NCI-H2171 treated with DMSO at 0.1 percent for 48 hours (cell line): Measurements from ENCODE around the gene ADIRF.
"Not testable (repeated sequence)": the region's sequence is repeated elsewhere in the genome, so short reads cannot be mapped to it uniquely, and the experiment has no call there.

Experiments
- DNase-seq: peaks from one replicate; lab custom pipeline; 2025; lab: John Stamatoyannopoulos, UW

ADIRF gene

GRCh38 chr10:86946213-86947155, 21.8 kb upstream of the ADIRF start:
- DNase-seq: no peak

- DNase-seq: not testable (repeated sequence)
Measured at GRCh38 chr10:86947806-86948205, 20.5 kb upstream of the ADIRF start.

GRCh38 chr10:86950349-86950748, 17.9 kb upstream of the ADIRF start:
- no peak for DNase-seq

GRCh38 chr10:86951184-86951761, 17.0 kb upstream of the ADIRF start:
- DNase-seq: no peak

GRCh38 chr10:86952106-86952505, 16.2 kb upstream of the ADIRF start:
- DNase-seq: no peak

GRCh38 chr10:86952697-86953096, 15.6 kb upstream of the ADIRF start:
- not testable (repeated sequence) for DNase-seq

- no peak for DNase-seq
Measured at GRCh38 chr10:86953747-86954680, 14.3 kb upstream of the ADIRF start.

GRCh38 chr10:86954681-86955500, 13.4 kb upstream of the ADIRF start:
- no peak for DNase-seq

- DNase-seq: no peak
Measured at GRCh38 chr10:86955501-86956194, 12.6 kb upstream of the ADIRF start.

- no peak for DNase-seq
Measured at GRCh38 chr10:86956195-86956847, 12.0 kb upstream of the ADIRF start.

GRCh38 chr10:86956848-86957448, 11.3 kb upstream of the ADIRF start:
- DNase-seq: no peak

GRCh38 chr10:86957471-86958115, 10.7 kb upstream of the ADIRF start, which contains the start of gene MMRN2:
TSS of gene MMRN2 (minus strand) at chr10:86957615. CDS start at chr10:86957541, 74 bp downstream.
- DNase-seq: no peak

GRCh38 chr10:86958116-86958900, 10.0 kb upstream of the ADIRF start, which contains the start of gene SNCG:
TSS of gene SNCG (plus strand) at chr10:86958599. CDS start at chr10:86958698, 99 bp downstream.
- peak; percentile 12 for DNase-seq

GRCh38 chr10:86958901-86959736, 9.2 kb upstream of the ADIRF start:
- DNase-seq: no peak

GRCh38 chr10:86959737-86960002, 8.6 kb upstream of the ADIRF start:
- no peak for DNase-seq

GRCh38 chr10:86960003-86960862, 8.0 kb upstream of the ADIRF start:
- DNase-seq: no peak
